HG03469 (cell line): ENCODE results near the gene GRIK4.
"Not testable (repeated sequence)": the region's sequence is repeated elsewhere in the genome, so short reads cannot be mapped to it uniquely, and the experiment has no call there.

Source experiments
- ATAC-seq: cut with Tn5 transposase; IDR thresholded peaks from one replicate; pipeline ENCODE4 v1.9.1; 2021; ENCODE audit warnings: mild to moderate bottlenecking, moderate library complexity, moderate number of reproducible peaks; ENCODE audit not compliant: unreplicated experiment

GRIK4 gene

DNA sequence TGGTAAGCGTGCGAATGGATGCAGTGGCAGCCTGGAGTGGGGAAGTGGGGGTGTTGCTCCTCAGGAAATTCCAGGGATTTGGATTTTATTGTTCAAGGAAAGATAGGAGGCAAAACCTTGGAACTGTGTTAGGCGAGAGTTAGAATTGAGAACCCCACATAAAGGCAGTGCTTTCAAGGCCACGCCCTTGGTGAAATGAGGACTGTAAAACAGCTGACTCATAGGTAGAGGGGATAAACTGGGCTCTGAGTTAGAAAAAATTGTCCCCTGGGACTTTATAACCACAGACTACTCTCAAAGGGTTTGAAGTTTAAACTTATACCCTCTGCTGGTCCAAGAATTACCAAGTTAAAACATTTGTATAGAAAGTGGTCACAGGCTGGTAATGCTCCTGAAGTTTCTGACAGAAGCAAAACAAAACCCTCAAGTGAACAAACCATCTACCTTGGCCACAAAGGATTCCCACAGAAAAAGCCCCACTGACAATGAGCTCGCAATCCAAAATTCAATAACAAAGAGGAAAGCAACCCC is 262.0 kb downstream of the GRIK4 start:
- ATAC-seq: peak; percentile 56

DNA sequence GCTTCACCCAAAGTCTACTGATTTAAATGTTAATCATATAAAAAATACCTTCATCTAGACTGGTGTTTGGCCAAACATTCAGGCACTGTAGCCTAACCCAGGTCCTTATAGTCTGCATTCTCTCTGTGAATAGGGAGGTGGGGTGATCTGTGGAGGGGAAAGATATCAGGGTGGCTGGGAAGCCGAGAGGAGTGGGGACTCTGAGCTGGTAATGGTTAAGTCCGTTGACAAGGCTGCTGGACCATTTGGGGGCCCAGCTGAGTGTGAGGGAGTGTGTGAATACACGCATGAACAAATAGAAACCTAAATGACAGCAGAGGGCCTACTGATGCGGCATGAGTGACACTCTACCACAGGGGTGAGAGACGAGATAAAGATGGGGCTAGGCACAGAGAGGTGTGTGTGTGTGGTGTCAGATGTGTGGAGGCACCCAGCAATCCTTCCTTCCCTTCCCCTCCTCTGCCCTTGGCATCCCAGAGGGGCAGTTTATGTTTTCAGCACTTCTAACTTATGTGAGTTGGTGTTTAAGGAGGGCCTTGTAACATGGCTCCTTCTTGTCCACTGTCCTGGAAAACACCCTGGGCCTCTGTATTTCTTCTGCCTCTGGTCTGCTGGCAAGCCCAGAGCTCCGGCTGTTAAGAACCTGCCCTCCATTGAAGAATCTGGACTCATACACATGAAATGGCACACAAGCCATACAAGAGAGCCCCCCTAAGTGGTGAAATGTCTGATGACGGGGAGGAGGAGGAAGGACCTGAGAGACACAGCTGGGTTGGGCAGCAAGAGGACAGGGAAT is 263.2 kb downstream of the GRIK4 start:
- no peak for ATAC-seq

DNA sequence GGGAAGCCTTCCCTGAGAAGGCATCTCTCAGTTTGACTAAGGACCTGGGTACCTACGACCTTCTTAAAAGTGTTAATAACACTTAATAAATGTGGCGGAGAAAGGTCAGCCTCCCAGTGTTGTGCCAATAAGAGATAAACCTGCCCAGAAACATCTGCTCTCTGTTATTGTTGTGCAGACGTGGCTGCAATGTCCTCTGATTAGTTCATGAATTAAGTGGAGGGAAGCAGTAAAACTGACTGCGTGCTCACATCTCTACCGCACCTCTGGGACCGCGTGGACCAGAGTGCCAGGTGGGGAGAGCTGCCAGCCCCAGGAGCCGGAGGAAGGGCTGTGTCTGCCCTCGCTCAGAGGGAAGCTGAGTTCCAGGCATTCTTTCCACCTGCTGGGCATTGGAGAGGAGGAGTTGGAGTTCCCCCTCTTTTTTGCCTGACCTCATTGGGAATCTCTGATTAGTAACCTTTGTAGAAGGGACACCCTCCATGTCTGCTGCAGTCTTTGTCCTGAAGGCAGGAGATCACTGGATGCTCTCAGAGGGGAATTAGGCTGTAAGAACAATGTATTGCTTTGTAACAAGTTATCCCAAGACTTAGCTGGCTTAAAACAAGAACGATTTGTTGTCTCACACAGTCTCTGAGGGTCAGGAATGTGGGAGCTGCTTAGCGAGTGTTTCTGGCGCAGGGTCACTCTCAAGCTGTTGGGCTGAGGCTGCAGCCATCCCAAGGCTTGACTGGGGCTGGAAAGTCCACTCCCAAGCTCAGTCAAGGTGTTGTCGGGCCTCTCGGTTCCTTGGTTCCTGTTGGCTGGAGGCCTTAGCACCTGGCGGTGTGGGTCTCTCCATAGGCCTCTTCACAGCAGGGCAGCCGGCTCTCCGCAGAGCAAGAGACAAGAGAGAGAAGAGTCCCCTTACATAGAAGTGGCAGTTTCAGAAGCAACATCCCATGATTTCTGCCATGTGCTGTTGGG is 264.7 kb downstream of the GRIK4 start:
- ATAC-seq: no peak

DNA sequence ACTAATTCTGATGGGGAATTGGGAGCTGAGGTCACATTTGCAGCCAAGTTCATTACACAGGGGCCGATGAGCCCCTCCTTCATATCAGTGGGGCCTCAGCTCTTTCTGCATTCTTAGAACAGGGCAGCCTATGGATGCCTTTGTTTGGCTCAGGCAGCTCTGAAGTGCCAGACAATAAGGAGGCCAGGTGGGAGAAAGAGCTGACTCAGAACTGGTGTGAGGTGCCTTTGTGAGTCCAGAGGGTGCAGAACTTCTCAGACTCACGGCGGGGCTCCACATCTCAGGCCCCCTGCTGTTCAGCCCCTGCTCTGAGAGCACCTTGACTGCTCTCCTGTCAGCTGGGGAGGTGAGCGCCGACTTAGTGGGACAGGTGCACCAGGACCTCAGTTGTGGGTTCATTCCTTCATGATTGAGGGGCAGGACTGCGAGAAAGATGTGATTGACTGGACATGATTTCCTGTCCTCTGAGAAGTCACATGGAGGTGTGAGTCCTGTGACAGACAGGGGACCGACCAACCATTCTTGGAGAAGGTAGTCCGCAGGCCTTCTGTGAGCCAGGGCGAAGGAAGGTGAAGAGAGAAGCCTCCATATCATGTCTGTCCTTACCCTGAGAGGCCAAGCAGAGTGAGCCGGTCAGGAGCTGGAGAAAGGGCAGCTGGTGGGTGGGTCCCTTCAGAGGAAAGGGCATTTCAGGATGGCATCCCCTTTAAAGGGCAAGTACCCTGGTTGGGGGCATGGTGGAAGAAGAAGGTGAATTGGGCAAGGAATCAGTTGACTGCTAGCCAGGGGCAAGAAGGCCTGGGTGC is 267.3 kb downstream of the GRIK4 start:
- no peak for ATAC-seq

DNA sequence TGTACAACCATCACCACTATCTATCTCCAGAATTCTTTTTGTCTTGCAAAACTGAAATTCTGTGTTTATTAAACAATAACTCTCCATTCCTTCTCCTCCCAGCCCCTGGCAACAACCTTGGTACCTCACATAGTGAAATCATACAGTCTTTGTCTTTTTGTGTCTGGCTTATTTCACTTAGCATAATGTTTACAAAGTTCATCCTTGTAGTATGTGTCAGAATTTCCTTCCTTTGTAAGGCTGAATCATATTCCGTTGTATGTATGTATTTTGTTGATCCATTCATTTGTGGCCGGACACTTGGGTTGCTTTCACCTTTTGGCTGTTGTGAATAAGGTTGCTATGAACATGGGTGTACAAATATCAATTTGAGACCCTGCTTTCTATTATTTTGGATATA is 268.7 kb downstream of the GRIK4 start:
- no peak for ATAC-seq

DNA sequence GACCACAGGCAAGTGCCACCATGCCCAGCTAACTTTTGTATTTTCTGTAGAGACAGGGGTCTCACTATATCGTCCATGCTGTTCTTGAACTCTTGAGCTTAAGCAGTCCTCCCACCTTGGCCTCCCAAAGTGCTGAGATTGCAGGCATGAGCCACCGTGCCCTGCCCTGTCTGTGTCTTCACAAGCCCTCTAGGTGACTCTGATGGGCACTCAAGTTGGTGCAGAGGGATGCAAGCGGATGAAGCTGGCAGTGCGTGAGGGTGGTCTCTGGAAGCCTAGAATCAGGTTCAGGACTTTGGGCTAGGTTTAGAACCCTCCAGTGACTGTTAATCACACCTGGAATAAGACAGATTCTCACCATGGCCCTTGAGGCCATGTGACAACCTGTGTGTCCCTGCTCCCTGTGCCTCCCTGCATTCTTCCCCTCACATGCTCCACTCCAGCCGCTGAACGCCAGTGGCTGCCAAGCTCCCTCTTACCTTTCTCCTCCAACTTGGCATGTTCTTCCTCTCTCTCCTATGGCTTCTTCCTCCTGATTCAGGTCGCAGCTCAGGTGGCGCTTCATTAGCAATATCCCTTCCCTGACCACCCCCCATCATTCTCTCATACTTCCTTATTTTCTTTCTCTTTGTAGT is 270.1 kb downstream of the GRIK4 start:
- ATAC-seq: no peak

DNA sequence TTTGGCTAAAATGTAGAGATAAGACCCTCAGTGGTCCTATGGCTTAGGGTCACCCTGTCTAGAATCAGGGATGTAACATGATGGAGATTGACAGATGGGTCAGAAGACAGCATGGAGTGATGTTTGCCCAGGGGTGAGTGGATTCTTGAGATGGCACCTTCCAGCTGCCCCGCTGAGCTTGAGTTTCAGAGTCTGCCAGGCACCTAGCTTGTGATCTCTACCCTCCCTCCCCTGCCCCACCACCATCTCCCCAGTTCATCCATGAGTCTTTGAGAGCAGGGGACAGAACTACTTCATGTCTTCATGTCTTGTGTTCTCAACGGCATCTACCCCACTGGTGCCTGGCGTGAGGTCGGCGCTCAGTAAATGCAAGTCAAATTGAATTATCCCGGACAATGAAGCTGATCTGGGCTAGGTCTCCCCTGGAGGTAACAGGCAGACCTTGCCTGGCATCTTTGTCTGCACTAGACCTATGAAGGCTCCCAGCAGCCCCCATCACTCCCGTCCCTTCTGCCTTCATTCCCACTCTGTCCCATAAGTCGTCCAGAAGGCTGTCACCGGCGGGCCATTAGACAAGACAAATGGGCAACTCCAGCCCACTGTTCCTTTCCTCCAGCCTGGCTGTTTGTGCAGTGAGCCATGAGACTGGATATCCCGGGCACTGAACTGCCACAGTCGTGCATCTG is 273.2 kb downstream of the GRIK4 start:
- no peak for ATAC-seq

DNA sequence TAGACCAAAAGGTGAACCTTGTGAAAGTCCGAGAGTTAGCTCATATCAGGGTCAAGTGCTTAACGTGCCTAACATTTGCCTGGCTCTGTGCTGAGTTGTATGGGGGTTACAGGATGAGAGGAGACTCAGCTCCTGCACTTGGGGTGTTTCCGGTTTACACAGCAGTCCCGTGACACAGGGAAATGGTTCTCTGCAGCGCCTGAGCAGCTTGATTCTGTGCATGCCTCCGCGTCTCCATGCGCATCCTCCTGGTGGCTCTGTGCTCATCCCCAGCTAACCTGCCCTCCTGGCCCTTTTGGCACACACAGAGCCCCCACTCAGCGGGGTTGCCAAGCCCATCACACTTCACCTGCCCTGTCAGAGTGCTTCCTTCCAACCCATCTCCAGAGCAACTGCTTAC is 274.0 kb downstream of the GRIK4 start:
- no peak for ATAC-seq

DNA sequence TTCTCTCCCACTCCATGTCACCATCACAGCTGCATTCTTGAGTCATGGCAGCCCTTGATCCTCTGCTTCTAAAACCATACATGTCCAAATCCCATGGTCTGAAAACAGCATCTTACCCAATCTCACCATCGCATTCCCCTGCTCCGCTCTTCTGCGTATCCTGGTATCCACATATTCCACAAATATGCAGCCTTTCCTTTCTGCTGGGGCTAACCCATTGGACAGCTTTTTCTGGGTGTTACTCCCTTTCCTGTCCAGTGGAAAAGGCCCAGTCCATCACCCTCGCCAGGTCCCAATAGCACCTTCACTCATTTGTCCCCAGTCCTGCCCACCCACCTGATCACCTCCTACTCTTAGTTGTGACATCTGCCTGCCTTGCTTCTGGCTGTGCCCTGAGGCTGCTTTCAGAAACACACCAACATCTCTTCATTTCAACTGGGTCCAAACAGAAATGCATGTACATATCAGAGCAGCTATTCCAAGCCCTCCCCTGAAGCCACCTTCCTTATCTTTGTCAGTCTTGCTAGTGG is 274.7 kb downstream of the GRIK4 start:
- ATAC-seq: no peak

DNA sequence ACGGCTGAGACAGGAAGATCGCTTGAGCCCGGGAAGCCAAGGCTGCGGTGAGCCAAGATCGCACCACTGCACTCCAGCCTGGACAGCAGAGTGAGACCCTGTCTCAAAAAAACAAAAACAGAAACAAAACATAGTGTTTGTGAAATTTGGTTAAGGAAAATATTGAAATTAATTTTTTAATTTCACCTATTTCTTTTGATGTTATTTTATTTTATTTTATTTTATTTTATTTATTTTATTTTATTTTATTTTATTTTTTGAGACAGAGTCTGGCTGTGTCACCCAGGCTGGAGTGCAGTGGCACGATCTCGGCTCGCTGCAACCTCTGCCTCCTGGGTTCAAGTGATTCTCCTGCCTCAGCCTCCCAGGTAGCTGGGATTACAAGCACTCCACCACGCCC is 275.7 kb downstream of the GRIK4 start:
- ATAC-seq: not testable (repeated sequence)

DNA sequence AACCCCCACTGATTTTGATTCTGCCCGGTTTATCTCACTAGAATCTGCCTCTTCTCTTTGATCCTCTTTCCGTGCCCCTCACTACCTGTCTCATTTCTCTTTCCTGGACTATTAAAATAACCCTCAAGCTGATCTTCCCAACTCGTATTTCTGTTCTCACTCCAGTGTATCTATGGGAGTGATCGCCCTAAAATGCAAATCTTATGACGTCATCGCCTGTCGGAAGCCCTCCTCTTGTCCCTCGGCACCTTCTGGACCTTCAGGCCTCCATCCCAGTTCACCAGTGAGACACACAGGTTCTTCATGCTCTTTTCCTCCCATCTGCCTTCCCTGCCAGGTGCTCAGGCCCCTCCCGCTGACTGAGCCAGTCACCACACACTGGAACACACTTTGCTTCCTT is 277.8 kb downstream of the GRIK4 start:
- no peak for ATAC-seq

DNA sequence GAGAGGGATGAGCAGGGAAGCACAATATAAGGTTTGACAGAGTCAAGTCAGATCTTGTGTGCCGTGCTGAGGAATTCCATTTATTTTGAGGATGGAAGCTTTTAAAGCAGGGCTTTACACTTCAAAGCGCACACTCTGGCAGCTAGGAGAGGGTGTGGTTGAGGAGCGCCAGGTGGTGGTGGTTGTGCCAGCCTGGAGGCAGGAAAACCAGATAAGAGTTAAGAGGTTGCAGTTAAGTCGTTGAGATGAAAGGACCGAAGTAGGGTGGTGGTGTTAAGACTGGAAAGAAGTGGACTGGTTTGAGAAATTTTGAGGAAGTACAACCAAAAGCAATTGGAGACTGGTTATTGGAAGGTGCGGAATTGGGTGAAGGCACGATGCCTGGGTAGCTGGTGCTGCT is 280.8 kb downstream of the GRIK4 start:
- ATAC-seq: no peak

DNA sequence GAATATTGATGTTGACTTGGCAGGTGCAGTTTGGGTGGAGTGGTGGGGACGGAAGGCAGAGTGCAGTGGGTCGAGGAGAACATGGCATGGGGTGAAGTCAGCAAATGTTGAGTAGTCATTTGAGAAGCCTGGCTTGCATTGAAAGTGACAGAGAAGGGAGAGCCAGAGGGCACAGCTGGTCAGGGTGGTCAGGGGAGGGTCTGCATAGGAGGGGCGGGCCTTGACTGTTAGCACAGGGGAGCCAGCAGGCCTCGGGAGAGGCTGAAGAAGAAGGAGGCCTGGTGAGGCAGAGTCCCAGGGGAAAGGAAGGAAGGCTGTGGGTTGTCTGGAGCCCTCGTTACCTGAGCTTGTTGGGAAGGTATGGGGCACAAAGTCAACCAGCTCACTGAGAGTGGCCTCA is 281.6 kb downstream of the GRIK4 start:
- ATAC-seq: no peak

DNA sequence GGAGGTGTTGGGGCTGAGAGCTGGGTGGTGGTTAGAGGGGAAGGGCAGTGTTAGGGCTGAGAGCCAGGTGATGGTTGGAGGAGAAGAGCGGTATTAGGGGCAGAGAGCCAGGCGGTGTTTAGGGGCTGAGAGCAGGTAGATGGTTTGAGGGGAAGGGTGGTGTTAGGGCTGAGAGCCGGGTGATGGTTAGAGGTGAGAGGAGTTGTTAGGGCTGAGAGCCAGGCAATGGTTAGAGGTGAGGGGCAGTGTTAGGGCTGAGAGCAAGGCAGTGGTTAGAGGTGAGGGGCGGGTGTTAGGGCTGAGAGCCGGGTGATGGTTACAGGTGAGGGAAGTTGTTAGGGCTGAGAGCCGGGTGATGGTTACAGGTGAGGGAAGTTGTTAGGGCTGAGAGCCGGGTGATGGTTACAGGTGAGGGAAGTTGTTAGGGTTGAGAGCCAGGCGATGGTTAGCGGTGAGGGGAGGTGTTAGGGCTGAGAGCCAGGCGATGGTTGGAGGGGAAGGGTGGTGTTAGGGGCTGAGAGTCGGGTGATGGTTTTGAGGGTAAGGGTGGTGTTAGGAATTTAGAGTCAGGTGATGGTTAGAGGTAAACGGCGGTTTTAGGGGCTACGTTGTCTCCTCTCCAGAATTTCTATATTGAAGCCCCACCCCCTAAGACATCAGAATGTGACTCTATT is 282.4 kb downstream of the GRIK4 start:
- ATAC-seq: no peak

DNA sequence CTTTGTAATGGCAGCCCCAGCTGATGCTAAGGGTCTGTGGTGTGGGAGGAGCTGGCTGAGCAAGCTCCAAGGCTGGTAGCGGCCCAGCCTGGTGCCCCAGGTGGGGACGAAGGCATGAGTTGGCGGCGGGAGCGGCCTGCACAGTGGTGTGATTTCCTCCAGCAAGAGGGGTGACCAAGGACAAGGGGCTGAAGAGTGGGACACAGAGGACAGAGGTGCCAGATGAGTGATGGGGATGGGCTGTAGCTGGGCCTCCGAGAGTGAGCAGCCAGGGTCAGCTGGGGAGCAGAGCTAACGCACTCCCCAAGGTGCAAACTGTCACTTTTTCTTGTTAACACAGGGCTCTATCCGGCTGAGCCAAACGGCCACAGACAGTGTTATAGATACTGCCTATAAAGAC is 283.2 kb downstream of the GRIK4 start:
- ATAC-seq: no peak

DNA sequence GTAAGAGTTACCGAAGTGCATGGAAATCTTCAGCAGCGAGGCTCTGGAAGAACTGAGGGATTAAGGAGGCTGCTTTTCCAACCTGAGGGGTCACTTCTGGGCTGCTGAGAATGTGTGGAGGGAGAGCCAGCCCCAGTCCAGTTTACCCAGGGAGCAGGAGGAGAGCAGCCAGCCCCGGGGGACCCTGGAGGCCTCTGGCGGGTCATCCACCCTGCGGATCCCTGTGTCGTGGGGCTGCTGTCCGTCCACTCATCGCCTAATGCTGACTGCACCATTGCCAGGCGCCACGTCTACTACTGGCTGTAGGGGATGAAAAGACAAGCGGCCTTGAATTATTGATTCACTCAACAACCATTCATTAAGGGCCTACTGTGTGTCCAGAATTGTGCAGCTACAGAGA is 283.6 kb downstream of the GRIK4 start:
- no peak for ATAC-seq

DNA sequence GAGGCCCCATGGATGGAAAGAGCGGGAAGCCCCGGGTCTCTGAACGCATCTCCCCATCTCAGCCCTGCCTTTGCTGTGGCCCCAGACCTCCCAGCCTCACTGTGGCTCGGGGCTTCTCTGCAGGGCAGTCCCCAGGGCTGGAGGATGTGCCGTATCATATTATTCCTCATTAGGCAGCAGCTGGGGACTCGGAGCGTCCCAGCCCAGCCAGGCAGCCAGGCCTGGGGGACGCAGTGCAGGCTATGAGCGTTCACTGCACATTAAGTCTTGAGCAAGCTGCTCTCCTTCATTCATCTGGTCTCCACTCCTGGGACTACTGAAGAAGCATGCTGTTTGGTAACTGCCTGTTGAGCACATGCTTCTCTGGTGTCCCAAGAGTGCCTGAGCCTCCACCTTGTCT is 285.6 kb downstream of the GRIK4 start:
- ATAC-seq: no peak

DNA sequence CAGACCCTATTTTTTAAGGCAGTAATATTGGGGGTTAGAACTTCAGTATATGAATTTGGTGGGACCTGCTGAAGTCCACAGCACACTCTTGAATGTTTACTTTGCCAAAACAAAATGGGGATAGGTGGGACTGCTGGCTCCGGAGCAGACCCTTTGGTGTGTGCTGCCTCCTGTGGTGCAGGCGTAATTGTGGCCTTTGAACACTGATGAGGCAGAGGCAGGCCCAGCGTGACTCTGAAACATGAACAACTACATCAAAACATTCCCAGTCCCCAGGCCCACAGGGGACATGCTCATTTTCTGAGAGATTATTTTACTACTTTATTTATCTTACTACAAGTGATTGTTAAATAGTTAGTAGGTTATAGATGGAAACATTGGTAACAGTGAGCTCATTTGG is 287.3 kb downstream of the GRIK4 start:
- no peak for ATAC-seq

DNA sequence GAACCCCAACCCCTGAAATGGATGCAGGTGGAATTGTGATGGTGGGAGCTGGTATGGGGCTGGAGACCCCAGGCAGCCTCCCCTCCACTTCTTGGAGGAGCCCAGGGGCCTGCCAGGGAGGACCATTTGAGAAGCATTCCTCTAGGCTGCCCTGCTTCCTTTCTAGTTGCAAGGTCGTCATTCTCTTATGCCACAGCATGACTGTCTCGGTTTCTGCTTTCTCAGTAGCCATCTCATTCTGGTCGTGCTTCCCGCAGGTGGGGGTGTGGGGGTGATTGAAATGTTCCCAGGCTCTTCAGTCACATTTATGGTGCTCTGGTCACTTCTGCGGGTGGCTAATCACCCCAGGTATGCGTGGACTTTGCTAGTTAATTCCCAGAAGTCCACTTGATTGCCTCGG is 288.7 kb downstream of the GRIK4 start:
- no peak for ATAC-seq
